GM23338 (cell line): Measurements from ENCODE around the gene MUC5AC. TPM values are rescaled to one million over a fixed set of nuclear protein-coding genes. Genes with fewer than 3 reads are reported as not detected.

Source experiments
- ATAC-seq: fragments of 200-7000 bp; cut with Tn5 transposase; 3 replicates; pipeline ENCODE4 v1.9.1; 2020
- DNase-seq: peaks from one replicate; pipeline ENCODE4 v3.0.0-alpha.2; 2015; ENCODE audit warnings: low spot score
- H2AFZ ChIP-seq: fragments of 200-600 bp; sonication (generic); 2 replicates; pipeline ENCODE4 v1.8.0; 2016; ENCODE audit warnings: antibody characterized with exemption, mild to moderate bottlenecking, moderate library complexity
- H3F3A ChIP-seq: fragments of 200-600 bp; sonication (generic); replicated peaks from 2 replicates; pipeline ENCODE4 v1.8.0; 2017; ENCODE audit warnings: antibody characterized with exemption, mixed run types, low read depth
- H3K27ac ChIP-seq: fragments of 200-600 bp; sonication (generic); 2 replicates; pipeline ENCODE4 v1.6.1; 2016; ENCODE audit warnings: low read depth
- H3K27me3 ChIP-seq: fragments of 200-600 bp; sonication (generic); 2 replicates; pipeline ENCODE4 v1.8.0; 2016; ENCODE audit warnings: mild to moderate bottlenecking, mixed run types, moderate library complexity; ENCODE audit not compliant: insufficient read depth
- H3K36me3 ChIP-seq: fragments of 200-600 bp; sonication (generic); 2 replicates; pipeline ENCODE4 v1.8.0; 2016; ENCODE audit warnings: mild to moderate bottlenecking; ENCODE audit not compliant: insufficient read depth
- H3K4me1 ChIP-seq: fragments of 200-600 bp; sonication (generic); 2 replicates; pipeline ENCODE4 v1.8.0; 2016; ENCODE audit warnings: mild to moderate bottlenecking, moderate library complexity; ENCODE audit not compliant: insufficient read depth
- H3K4me2 ChIP-seq: fragments of 200-600 bp; sonication (generic); 2 replicates; pipeline ENCODE4 v1.7.1; 2017; ENCODE audit warnings: mixed run types
- H3K4me3 ChIP-seq: fragments of 200-600 bp; sonication (generic); 2 replicates; pipeline ENCODE4 v1.6.1; 2016; ENCODE audit warnings: mixed run types
- H3K79me2 ChIP-seq: fragments of 200-600 bp; sonication (generic); replicated peaks from 2 replicates; pipeline ENCODE4 v1.8.0; 2017; ENCODE audit warnings: mild to moderate bottlenecking; ENCODE audit not compliant: insufficient read depth
- H3K9me2 ChIP-seq: fragments of 200-600 bp; sonication (generic); 2 replicates; pipeline ENCODE4 v1.8.0; 2017; ENCODE audit not compliant: insufficient read depth
- H4K20me1 ChIP-seq: fragments of 200-600 bp; sonication (generic); replicated peaks from 2 replicates; pipeline ENCODE4 v1.8.0; 2017; ENCODE audit warnings: mild to moderate bottlenecking; ENCODE audit not compliant: insufficient read depth
- H3K27ac Mint-ChIP-seq: 2 replicates; pipeline ENCODE4 v1.8.0; 2020; ENCODE audit warnings: inconsistent platforms, mild to moderate bottlenecking, moderate library complexity, mixed read lengths
- H3K27me3 Mint-ChIP-seq: 3 replicates; pipeline ENCODE4 v1.8.0; 2022; ENCODE audit warnings: low read depth, mild to moderate bottlenecking, moderate library complexity, mixed read lengths, inconsistent platforms; ENCODE audit not compliant: insufficient read depth, poor library complexity
- H3K36me3 Mint-ChIP-seq: 3 replicates; pipeline ENCODE4 v1.8.0; 2021; ENCODE audit warnings: low read depth, mild to moderate bottlenecking, inconsistent platforms, moderate library complexity, mixed read lengths
- H3K4me1 Mint-ChIP-seq: 3 replicates; pipeline ENCODE4 v1.8.0; 2020; ENCODE audit warnings: mild to moderate bottlenecking, inconsistent platforms, mixed read lengths
- H3K4me3 Mint-ChIP-seq: 3 replicates; pipeline ENCODE4 v1.8.0; 2021; ENCODE audit warnings: moderate library complexity, mild to moderate bottlenecking, inconsistent platforms, mixed read lengths
- H3K9me3 Mint-ChIP-seq: 3 replicates; pipeline ENCODE4 v1.8.0; 2020; ENCODE audit warnings: moderate library complexity, mild to moderate bottlenecking, inconsistent platforms, mixed read lengths
- EZH2 ChIP-seq: fragments of 200-600 bp; sonication (generic); IDR thresholded peaks from one replicate; pipeline ENCODE4 v1.8.0; 2017; ENCODE audit warnings: antibody characterized with exemption, mild to moderate bottlenecking, low read depth; ENCODE audit not compliant: unreplicated experiment
- EZH2phosphoT487 ChIP-seq: fragments of 200-600 bp; sonication (generic); IDR thresholded peaks from one replicate; pipeline ENCODE4 v1.8.1; 2018; ENCODE audit warnings: antibody characterized with exemption; ENCODE audit not compliant: unreplicated experiment
- NANOG ChIP-seq: IDR thresholded peaks from 2 replicates; pipeline ENCODE4 v1.6.1; 2016; ENCODE audit warnings: antibody characterized with exemption, borderline replicate concordance
- STAT1 ChIP-seq: IDR thresholded peaks from one replicate; pipeline ENCODE4 v1.6.1; 2016; ENCODE audit warnings: antibody characterized with exemption; ENCODE audit not compliant: unreplicated experiment
- ZNF331 ChIP-seq: fragments of 250-450 bp; sonication (Bioruptor Pico); IDR thresholded peaks from 2 replicates; pipeline ENCODE4 v1.5.0; 2020; ENCODE audit warnings: low read depth, mild to moderate bottlenecking, moderate library complexity
- ZNF462 ChIP-seq: fragments of 250-450 bp; sonication (Bioruptor Pico); IDR thresholded peaks from 2 replicates; pipeline ENCODE4 v1.5.0; 2020; ENCODE audit warnings: mild to moderate bottlenecking, moderate library complexity
- polyA plus RNA-seq: library from polyadenylated mRNA; unstranded; fragments of >200 nt; fragmentation: Nextera tagmentation; extraction: Ambion mirVana; gene quantifications from 2 replicates; pipeline ENCODE4 v1.2.1, GENCODE V29; 2016
- total RNA-seq: library from RNA; depleted of rRNA; stranded (reverse); fragments of >200 nt; shearing (Covaris generic); gene quantifications from 2 replicates; pipeline ENCODE4 v1.2.3, GENCODE V29; 2014
- TF ChIP-seq, protein P1 (sequence below), 2 experiments: fragments of 200-600 bp in 1 of 2; sonication (generic) in 1 of 2; conservative IDR thresholded peaks; 2 replicates each; pipeline versions ENCODE4 v1.5.1 to v1.6.1; 2016 to 2017; ENCODE audit warnings: antibody characterized with exemption in 2 of 2, low read depth in 2 of 2, mild to moderate bottlenecking in 2 of 2, moderate library complexity in 1 of 2
- TF ChIP-seq, protein P2 (sequence below): IDR thresholded peaks from 2 replicates; pipeline ENCODE4 v1.6.1; 2016; ENCODE audit warnings: antibody characterized with exemption

MUC5AC gene
- total and polyA plus RNA-seq, 2 experiments from 2014 or later: not detected

DNA sequence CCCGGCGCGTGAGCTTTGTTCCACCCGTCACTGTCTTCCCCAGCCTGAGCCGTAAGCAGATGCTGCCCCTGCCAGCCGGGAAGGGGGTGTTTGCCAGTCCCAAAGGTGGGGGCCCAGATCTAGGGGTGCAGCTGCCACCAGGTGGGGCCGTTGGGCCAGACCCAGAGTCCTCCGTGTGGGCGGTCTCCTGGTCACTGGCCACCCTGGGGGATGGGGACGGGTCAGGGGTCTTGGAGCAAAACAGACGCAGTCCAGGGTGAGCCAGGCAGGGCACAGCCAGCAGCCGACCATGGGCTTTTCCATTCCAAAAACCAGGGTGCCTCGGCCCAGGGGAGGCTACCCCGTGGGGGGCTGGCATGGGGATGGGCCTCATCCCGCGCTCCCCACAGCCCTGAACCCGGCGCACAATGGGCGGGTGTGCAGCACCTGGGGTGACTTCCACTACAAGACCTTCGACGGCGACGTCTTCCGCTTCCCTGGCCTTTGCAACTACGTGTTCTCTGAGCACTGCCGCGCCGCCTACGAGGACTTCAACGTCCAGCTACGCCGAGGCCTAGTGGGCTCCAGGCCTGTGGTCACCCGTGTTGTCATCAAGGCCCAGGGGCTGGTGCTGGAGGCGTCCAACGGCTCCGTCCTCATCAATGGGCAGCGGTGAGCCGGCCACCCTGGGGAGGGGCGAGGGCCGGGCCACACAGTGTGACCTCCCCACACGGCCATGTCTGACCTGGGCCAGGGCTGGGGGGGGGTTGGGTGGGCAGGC is 68.7 kb downstream of the MUC5AC start:
- ATAC-seq (peak; percentile 7), DNase-seq (peak; percentile 60)
- no peak for TF ChIP-seq STAT1
- TF ChIP-seq, protein P1, sequence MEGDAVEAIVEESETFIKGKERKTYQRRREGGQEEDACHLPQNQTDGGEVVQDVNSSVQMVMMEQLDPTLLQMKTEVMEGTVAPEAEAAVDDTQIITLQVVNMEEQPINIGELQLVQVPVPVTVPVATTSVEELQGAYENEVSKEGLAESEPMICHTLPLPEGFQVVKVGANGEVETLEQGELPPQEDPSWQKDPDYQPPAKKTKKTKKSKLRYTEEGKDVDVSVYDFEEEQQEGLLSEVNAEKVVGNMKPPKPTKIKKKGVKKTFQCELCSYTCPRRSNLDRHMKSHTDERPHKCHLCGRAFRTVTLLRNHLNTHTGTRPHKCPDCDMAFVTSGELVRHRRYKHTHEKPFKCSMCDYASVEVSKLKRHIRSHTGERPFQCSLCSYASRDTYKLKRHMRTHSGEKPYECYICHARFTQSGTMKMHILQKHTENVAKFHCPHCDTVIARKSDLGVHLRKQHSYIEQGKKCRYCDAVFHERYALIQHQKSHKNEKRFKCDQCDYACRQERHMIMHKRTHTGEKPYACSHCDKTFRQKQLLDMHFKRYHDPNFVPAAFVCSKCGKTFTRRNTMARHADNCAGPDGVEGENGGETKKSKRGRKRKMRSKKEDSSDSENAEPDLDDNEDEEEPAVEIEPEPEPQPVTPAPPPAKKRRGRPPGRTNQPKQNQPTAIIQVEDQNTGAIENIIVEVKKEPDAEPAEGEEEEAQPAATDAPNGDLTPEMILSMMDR (conservative IDR thresholded peaks at IDR 0.05; ENCODE audit: low read depth in 2 of 2): peak; percentile 42 to 65
- TF ChIP-seq NANOG: no peak
- Mint-ChIP-seq H3K4me1 (peaks cover 3% of the 10 kb centered on the region), H3K27me3 (peaks cover 2% of the 10 kb centered on the region), H3K36me3 (no peaks in the 10 kb centered on the region), H3K4me3 (no peak overlapping the region), H3K9me3 (no peaks in the 10 kb centered on the region), H3K27ac (no peak overlapping the region)
- H3K27ac ChIP-seq: no peak overlapping the region
- H3K27me3 ChIP-seq: no peaks in the 10 kb centered on the region
- H3K4me3 ChIP-seq: no peak overlapping the region
- H3K4me2 ChIP-seq: no peak overlapping the region
- H4K20me1 ChIP-seq: no peaks in the 10 kb centered on the region
- H3K36me3 ChIP-seq: no peaks in the 10 kb centered on the region
- H3K4me1 ChIP-seq: no peaks in the 10 kb centered on the region
- no peaks in the 10 kb centered on the region for H3F3A ChIP-seq
- H3K9me2 ChIP-seq: no peaks in the 10 kb centered on the region
- no peaks in the 10 kb centered on the region for H3K79me2 ChIP-seq
- H2AFZ ChIP-seq: no peak overlapping the region

GRCh38 chr11:1226986-1227550 is 69.3 kb downstream of the MUC5AC start:
- H3K36me3 Mint-ChIP-seq: no peaks in the 10 kb centered on the region
- H3K9me3 Mint-ChIP-seq: no peaks in the 10 kb centered on the region
- peaks cover 1% of the 10 kb centered on the region for H3K27me3 Mint-ChIP-seq
- Histone ChIP-seq H2AFZ (no peak overlapping the region), H3K9me2 (no peaks in the 10 kb centered on the region), H3K4me1 (no peaks in the 10 kb centered on the region), H3K79me2 (no peaks in the 10 kb centered on the region), H3F3A (no peaks in the 10 kb centered on the region), H3K27ac (no peak overlapping the region), H3K4me2 (no peak overlapping the region), H3K27me3 (no peaks in the 10 kb centered on the region), H3K36me3 (no peaks in the 10 kb centered on the region), H3K4me3 (no peak overlapping the region), H4K20me1 (no peaks in the 10 kb centered on the region)
- DNase-seq: peak; percentile 71
- H3K4me3 Mint-ChIP-seq: no peak overlapping the region
- peak; percentile 61 for ATAC-seq
- H3K27ac Mint-ChIP-seq: no peak overlapping the region
- peaks cover 3% of the 10 kb centered on the region for H3K4me1 Mint-ChIP-seq
- TF ChIP-seq EZH2phosphoT487 (no peak), ZNF462 (no peak), NANOG (no peak), STAT1 (no peak), EZH2 (no peak), ZNF331 (no peak)
- TF ChIP-seq, protein P1 (conservative IDR thresholded peaks at IDR 0.05; ENCODE audit: low read depth in 2 of 2): peak in 1 of 2 experiments; percentile 26; a peak in 2 of 4 replicates
- TF ChIP-seq, protein P2, sequence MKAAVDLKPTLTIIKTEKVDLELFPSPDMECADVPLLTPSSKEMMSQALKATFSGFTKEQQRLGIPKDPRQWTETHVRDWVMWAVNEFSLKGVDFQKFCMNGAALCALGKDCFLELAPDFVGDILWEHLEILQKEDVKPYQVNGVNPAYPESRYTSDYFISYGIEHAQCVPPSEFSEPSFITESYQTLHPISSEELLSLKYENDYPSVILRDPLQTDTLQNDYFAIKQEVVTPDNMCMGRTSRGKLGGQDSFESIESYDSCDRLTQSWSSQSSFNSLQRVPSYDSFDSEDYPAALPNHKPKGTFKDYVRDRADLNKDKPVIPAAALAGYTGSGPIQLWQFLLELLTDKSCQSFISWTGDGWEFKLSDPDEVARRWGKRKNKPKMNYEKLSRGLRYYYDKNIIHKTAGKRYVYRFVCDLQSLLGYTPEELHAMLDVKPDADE: no peak
